Measurements from ENCODE around the gene EIF5AL1.
"Not testable (repeated sequence)": the region's sequence is repeated elsewhere in the genome, so short reads cannot be mapped to it uniquely, and the experiment has no call there.

The EIF5AL1 gene

DNA sequence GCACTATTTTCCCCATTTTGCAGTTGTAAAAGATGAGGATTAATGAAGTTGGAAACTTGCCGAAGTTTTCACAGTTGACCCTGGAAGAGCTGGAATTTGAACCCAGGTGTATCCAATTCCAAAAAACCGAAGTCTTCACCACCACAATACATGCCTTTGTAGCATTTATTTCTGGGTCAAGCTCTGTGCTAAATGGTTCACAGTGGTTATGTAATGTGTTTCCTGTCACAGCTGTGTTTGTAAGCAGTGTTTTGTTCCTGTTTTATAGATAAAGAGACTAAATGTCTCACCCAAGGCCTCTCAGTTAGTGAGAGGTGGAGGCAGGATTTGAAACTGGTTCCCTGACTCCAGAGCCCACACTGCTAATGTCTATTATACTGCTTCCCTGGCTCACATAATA, 30.3 kb downstream of the EIF5AL1 start:
- H3K36me3 ChIP-seq (ENCODE audit: low read length): no peaks in the 10 kb centered on the region
- no peak overlapping the region for H3K4me3 ChIP-seq (ENCODE audit: insufficient read depth, low read length, poor library complexity, severe bottlenecking)
- no peak for TF ChIP-seq EZH2phosphoT487 (conservative IDR thresholded peaks at IDR 0.05; ENCODE audit: low read length)
- TF ChIP-seq, protein P1, sequence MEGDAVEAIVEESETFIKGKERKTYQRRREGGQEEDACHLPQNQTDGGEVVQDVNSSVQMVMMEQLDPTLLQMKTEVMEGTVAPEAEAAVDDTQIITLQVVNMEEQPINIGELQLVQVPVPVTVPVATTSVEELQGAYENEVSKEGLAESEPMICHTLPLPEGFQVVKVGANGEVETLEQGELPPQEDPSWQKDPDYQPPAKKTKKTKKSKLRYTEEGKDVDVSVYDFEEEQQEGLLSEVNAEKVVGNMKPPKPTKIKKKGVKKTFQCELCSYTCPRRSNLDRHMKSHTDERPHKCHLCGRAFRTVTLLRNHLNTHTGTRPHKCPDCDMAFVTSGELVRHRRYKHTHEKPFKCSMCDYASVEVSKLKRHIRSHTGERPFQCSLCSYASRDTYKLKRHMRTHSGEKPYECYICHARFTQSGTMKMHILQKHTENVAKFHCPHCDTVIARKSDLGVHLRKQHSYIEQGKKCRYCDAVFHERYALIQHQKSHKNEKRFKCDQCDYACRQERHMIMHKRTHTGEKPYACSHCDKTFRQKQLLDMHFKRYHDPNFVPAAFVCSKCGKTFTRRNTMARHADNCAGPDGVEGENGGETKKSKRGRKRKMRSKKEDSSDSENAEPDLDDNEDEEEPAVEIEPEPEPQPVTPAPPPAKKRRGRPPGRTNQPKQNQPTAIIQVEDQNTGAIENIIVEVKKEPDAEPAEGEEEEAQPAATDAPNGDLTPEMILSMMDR (IDR thresholded peaks at IDR 0.05; ENCODE audit: insufficient read depth, low read length, poor library complexity, severe bottlenecking): no peak
- H3K27me3 ChIP-seq (ENCODE audit: low read length): no peaks in the 10 kb centered on the region
- H3K4me2 ChIP-seq (ENCODE audit: low read depth, low read length, poor library complexity, severe bottlenecking): no peak overlapping the region
- no peak overlapping the region for H2AFZ ChIP-seq (ENCODE audit: low read depth, low read length, severe bottlenecking)
- no peaks in the 10 kb centered on the region for H3K79me2 ChIP-seq (ENCODE audit: insufficient read depth, low read length)
- no peaks in the 10 kb centered on the region for H3K9me2 ChIP-seq (replicated peaks; ENCODE audit: insufficient read depth, low read length)
- H3K27ac ChIP-seq (ENCODE audit: low read depth, low read length): no peak overlapping the region
- H3F3A ChIP-seq (ENCODE audit: insufficient read depth): no peaks in the 10 kb centered on the region
- H4K20me1 ChIP-seq (ENCODE audit: low read depth, low read length): no peaks in the 10 kb centered on the region
- no peaks in the 10 kb centered on the region for H3K9me3 ChIP-seq (ENCODE audit: insufficient read depth, low read length)
- no peak overlapping the region for H3K9ac ChIP-seq (ENCODE audit: low read length)

DNA sequence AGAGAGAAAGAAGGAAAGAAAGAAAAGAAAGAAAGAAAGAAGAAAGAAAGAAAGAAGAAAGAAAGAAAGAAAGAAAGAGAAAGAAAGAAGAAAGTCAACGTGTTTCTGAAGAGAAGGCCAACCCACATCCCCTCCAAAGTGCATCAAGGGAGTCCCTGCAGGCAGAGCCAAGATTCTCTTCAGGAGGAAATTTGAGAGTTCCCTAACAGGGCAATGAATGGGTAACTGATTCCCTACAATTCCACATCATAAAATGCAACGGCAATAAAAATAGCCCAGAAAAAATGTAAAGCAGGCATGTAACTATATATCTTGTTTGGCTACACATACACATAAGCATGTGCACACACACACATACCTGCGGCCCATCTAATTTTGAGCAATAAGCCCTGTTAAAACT, 32.1 kb downstream of the EIF5AL1 start:
- not testable (repeated sequence) for H2AFZ ChIP-seq (ENCODE audit: low read depth, low read length, severe bottlenecking); H3K36me3 ChIP-seq (ENCODE audit: low read length); H3K27me3 ChIP-seq (ENCODE audit: low read length); H3K4me3 ChIP-seq (ENCODE audit: insufficient read depth, low read length, poor library complexity, severe bottlenecking); H3K79me2 ChIP-seq (ENCODE audit: insufficient read depth, low read length); H3K9me3 ChIP-seq (ENCODE audit: insufficient read depth, low read length); H4K20me1 ChIP-seq (ENCODE audit: low read depth, low read length); H3K9ac ChIP-seq (ENCODE audit: low read length); H3K9me2 ChIP-seq (replicated peaks; ENCODE audit: insufficient read depth, low read length); H3K27ac ChIP-seq (ENCODE audit: low read depth, low read length); H3K4me2 ChIP-seq (ENCODE audit: low read depth, low read length, poor library complexity, severe bottlenecking); H3F3A ChIP-seq (ENCODE audit: insufficient read depth)

DNA sequence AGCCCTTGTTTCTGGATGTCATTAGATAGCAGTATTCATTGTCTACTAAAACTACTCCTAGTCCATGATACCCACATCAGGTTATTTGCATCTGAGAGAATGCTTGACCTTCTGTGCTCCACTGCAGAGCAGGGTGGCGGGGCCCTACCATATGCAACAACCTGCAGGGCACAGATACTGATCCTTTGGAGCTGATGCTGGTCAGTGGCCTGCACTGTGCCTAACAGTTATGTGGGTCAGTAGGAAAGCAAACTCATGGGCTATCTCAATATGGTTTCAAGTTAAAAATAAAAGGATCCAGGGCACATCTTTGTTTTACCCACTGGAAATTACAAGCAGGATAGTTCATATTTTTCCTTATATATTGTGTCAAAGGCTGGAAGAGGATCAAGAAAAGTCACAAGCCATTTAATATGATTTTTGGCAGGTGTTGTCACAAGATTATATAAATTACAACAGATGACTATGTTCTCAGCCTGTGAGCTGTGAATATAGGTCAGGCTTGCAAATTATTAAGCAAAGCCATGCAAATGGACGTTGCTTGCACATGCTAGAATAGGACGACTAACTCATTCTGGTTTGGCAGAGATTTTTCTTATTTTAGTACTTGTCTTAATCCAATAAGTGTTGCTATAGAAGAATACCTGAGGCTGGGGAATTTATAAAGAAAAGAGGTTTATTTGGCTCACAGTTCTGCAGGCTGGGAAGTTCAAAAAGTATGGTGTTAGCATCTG, 32.8 kb downstream of the EIF5AL1 start:
- H3K27ac ChIP-seq (ENCODE audit: low read depth, low read length); H2AFZ ChIP-seq (ENCODE audit: low read depth, low read length, severe bottlenecking); H3K9me3 ChIP-seq (ENCODE audit: insufficient read depth, low read length); H4K20me1 ChIP-seq (ENCODE audit: low read depth, low read length); H3K27me3 ChIP-seq (ENCODE audit: low read length); H3F3A ChIP-seq (ENCODE audit: insufficient read depth); H3K4me3 ChIP-seq (ENCODE audit: insufficient read depth, low read length, poor library complexity, severe bottlenecking); H3K4me2 ChIP-seq (ENCODE audit: low read depth, low read length, poor library complexity, severe bottlenecking); H3K9ac ChIP-seq (ENCODE audit: low read length); H3K9me2 ChIP-seq (replicated peaks; ENCODE audit: insufficient read depth, low read length); H3K36me3 ChIP-seq (ENCODE audit: low read length); H3K79me2 ChIP-seq (ENCODE audit: insufficient read depth, low read length): not testable (repeated sequence)

DNA sequence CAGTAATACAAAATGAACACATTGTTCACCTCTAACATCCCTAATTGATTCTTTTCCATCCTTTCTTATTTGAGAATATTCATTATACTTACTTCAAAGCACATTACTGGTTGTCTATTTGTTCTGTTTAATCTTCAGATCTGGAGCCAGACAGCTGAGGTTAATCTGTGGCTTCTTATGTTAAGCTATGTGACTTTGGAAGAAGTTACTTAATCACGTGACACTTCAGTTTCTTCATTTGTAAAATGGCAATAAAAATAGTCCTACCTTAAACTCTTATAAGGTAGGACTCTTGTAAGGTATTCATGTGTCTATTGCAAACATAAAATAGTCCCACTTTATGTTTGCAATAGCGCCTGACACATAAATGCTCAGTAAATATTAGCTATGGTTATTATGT, 34.8 kb downstream of the EIF5AL1 start:
- H3K79me2 ChIP-seq (ENCODE audit: insufficient read depth, low read length); H3K9ac ChIP-seq (ENCODE audit: low read length); H2AFZ ChIP-seq (ENCODE audit: low read depth, low read length, severe bottlenecking); H3K9me3 ChIP-seq (ENCODE audit: insufficient read depth, low read length); H3K27me3 ChIP-seq (ENCODE audit: low read length); H3K9me2 ChIP-seq (replicated peaks; ENCODE audit: insufficient read depth, low read length); H3K27ac ChIP-seq (ENCODE audit: low read depth, low read length); H3F3A ChIP-seq (ENCODE audit: insufficient read depth); H4K20me1 ChIP-seq (ENCODE audit: low read depth, low read length); H3K4me3 ChIP-seq (ENCODE audit: insufficient read depth, low read length, poor library complexity, severe bottlenecking); H3K36me3 ChIP-seq (ENCODE audit: low read length); H3K4me2 ChIP-seq (ENCODE audit: low read depth, low read length, poor library complexity, severe bottlenecking): not testable (repeated sequence)

DNA sequence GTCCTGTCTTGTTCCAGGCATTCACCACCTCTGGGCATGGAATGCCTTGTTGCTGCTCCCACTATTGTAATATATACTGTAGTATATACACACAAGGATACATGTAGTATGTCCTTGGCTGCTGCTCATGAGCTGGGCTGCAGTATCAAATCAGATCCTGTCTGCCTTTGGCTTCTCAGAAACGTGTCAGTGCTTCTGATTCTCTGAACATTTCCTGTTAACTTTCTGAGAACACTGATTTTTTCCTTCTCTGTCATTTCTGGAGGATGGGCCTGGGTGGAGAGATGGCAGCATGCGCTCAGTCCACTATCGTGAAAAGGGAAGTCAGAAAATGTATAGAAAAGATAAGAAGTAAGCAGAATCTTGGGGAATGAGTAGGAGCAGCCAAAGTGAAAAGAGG, 35.6 kb downstream of the EIF5AL1 start:
- H3K9ac ChIP-seq (ENCODE audit: low read length): no peak overlapping the region
- no peaks in the 10 kb centered on the region for H3K9me3 ChIP-seq (ENCODE audit: insufficient read depth, low read length)
- no peak overlapping the region for H3K4me3 ChIP-seq (ENCODE audit: insufficient read depth, low read length, poor library complexity, severe bottlenecking)
- H4K20me1 ChIP-seq (ENCODE audit: low read depth, low read length): no peaks in the 10 kb centered on the region
- H3F3A ChIP-seq (ENCODE audit: insufficient read depth): no peaks in the 10 kb centered on the region
- H3K36me3 ChIP-seq (ENCODE audit: low read length): no peaks in the 10 kb centered on the region
- no peak overlapping the region for H3K27ac ChIP-seq (ENCODE audit: low read depth, low read length)
- TF ChIP-seq EZH2phosphoT487 (conservative IDR thresholded peaks at IDR 0.05; ENCODE audit: low read length): no peak
- TF ChIP-seq, protein P1 (IDR thresholded peaks at IDR 0.05; ENCODE audit: insufficient read depth, low read length, poor library complexity, severe bottlenecking): no peak
- no peak overlapping the region for H2AFZ ChIP-seq (ENCODE audit: low read depth, low read length, severe bottlenecking)
- H3K4me2 ChIP-seq (ENCODE audit: low read depth, low read length, poor library complexity, severe bottlenecking): no peak overlapping the region
- H3K79me2 ChIP-seq (ENCODE audit: insufficient read depth, low read length): no peaks in the 10 kb centered on the region
- H3K27me3 ChIP-seq (ENCODE audit: low read length): no peaks in the 10 kb centered on the region
- no peaks in the 10 kb centered on the region for H3K9me2 ChIP-seq (replicated peaks; ENCODE audit: insufficient read depth, low read length)

All from SU-DHL-6 (cell line).